Liver (tissue), 9 donors: ENCODE measurements around the gene ERMAP. TPM values are rescaled to one million over a fixed set of nuclear protein-coding genes. Genes with fewer than 3 reads are reported as not detected.

Source experiments
- DNase-seq: peaks from one replicate; pipeline ENCODE4 v3.0.0-alpha.2; 2017; ENCODE audit warnings: low spot score
- H3K27ac ChIP-seq, 2 donors: one replicate each; pipeline ENCODE4 v1.7.0; 2013; ENCODE audit warnings: inconsistent platforms in 2 of 2, low read length in 2 of 2, control low read depth in 1 of 2, low read depth in 1 of 2, mild to moderate bottlenecking in 1 of 2
- H3K27me3 ChIP-seq, 4 donors: one replicate each; pipeline versions ENCODE4 v1.6.1 to v1.7.0; 2013; ENCODE audit warnings: low read length in 3 of 4, inconsistent platforms in 1 of 4, mild to moderate bottlenecking in 1 of 4, moderate library complexity in 1 of 4; ENCODE audit not compliant: control insufficient read depth in 4 of 4, insufficient read depth in 4 of 4
- H3K36me3 ChIP-seq, 4 donors: one replicate each; pipeline versions ENCODE4 v1.6.1 to v1.7.0; 2013; ENCODE audit warnings: low read length in 3 of 4, mild to moderate bottlenecking in 3 of 4, low read depth in 1 of 4, moderate library complexity in 1 of 4; ENCODE audit not compliant: control insufficient read depth in 4 of 4, insufficient read depth in 3 of 4
- H3K4me1 ChIP-seq, 4 donors: one replicate each; pipeline versions ENCODE4 v1.6.1 to v1.7.0; 2013; ENCODE audit warnings: low read length in 3 of 4, mild to moderate bottlenecking in 3 of 4, moderate library complexity in 1 of 4; ENCODE audit not compliant: control insufficient read depth in 4 of 4, insufficient read depth in 4 of 4
- H3K4me3 ChIP-seq, 3 donors: one replicate each; pipeline versions ENCODE4 v1.6.1 to v1.7.0; 2013; ENCODE audit warnings: low read length in 3 of 3, control low read depth in 1 of 3, low read depth in 1 of 3, mild to moderate bottlenecking in 1 of 3
- H3K9ac ChIP-seq, 2 donors: one replicate each; pipeline ENCODE4 v1.7.0; 2013; ENCODE audit warnings: low read length in 2 of 2, mild to moderate bottlenecking in 2 of 2, moderate library complexity in 2 of 2, control low read depth in 1 of 2, low read depth in 1 of 2
- H3K9me3 ChIP-seq, 4 donors: one replicate each; pipeline versions ENCODE4 v1.6.1 to v1.7.0; 2013; ENCODE audit warnings: low read length in 3 of 4; ENCODE audit not compliant: control insufficient read depth in 4 of 4
- ATF3 ChIP-seq: IDR thresholded peaks from 2 replicates; pipeline ENCODE4 v1.6.1; 2016; ENCODE audit warnings: antibody characterized with exemption
- CTCF ChIP-seq: fragments of 150-350 bp; IDR thresholded peaks from 2 replicates; pipeline ENCODE4 v1.5.1; 2017; ENCODE audit warnings: improper control_type of control experiment, low read depth, low read length; ENCODE audit not compliant: missing input control
- EGR1 ChIP-seq, 2 donors: IDR thresholded peaks; 2 replicates each; pipeline ENCODE4 v1.6.1; 2016 to 2018; ENCODE audit warnings: antibody characterized with exemption in 2 of 2, low read depth in 2 of 2
- FOXA2 ChIP-seq: IDR thresholded peaks from 2 replicates; pipeline ENCODE4 v1.6.1; 2016; ENCODE audit warnings: antibody characterized with exemption
- GABPA ChIP-seq, 2 donors: IDR thresholded peaks in 1 of 2; conservative IDR thresholded peaks in 1 of 2; 2 replicates each; pipeline ENCODE4 v1.6.1; 2016; ENCODE audit warnings: antibody characterized with exemption in 2 of 2, mild to moderate bottlenecking in 1 of 2, moderate library complexity in 1 of 2
- HNF4A ChIP-seq, 2 donors: conservative IDR thresholded peaks; 2 replicates each; pipeline ENCODE4 v1.6.1; 2016; ENCODE audit warnings: antibody characterized with exemption in 2 of 2, mild to moderate bottlenecking in 2 of 2
- JUND ChIP-seq, 2 donors: IDR thresholded peaks; 2 replicates each; pipeline ENCODE4 v1.6.1; 2016; ENCODE audit warnings: antibody characterized with exemption in 2 of 2
- SP1 ChIP-seq: IDR thresholded peaks from 2 replicates; pipeline ENCODE4 v1.6.1; 2018; ENCODE audit warnings: antibody characterized with exemption, mild to moderate bottlenecking
- TAF1 ChIP-seq: conservative IDR thresholded peaks from 2 replicates; pipeline ENCODE4 v1.6.1; 2016; ENCODE audit warnings: antibody characterized with exemption, mild to moderate bottlenecking
- YY1 ChIP-seq: IDR thresholded peaks from 2 replicates; pipeline ENCODE4 v1.6.1; 2016; ENCODE audit warnings: antibody characterized with exemption, mild to moderate bottlenecking
- ZBTB33 ChIP-seq: IDR thresholded peaks from 2 replicates; pipeline ENCODE4 v1.6.1; 2016; ENCODE audit warnings: antibody characterized with exemption
- WGBS: extraction: QIAGEN DNeasy Blood & Tissue Kit; methylation state at CpG from one replicate; pipeline ENCODE4 v1.1.7; 2013; 5-methylcytosine and 5-hydroxymethylcytosine counted together
- polyA plus RNA-seq, 2 donors: library from polyadenylated mRNA; stranded (reverse) in 1 of 2; unstranded in 1 of 2; fragments of 200-250 nt in 1 of 2; fragments of >200 nt in 1 of 2; fragmentation: Nextera tagmentation in 1 of 2; extraction: Ambion mirVana in 1 of 2; gene quantifications; one replicate each; pipeline versions ENCODE4 v1.2.1 to v1.2.3, GENCODE V29; 2013 to 2015
- total RNA-seq, 2 donors: library from RNA; depleted of rRNA; stranded (reverse); fragments of >200 nt; gene quantifications; one replicate each; pipeline ENCODE4 v1.2.3, GENCODE V29; 2014
- donor health status: healthy.
- donor health status: healthy.
- donor health status: healthy.
- donor health status: healthy.
- donor health status: healthy.

The ERMAP gene
- total and polyA plus RNA-seq, 4 donors, result 3.9 to 96.9 (median 9.0) TPM

- TF ChIP-seq ZBTB33 (peak; percentile 52), CTCF (no peak), GABPA (IDR thresholded peaks at IDR 0.05 in 1 of 2, conservative IDR thresholded peaks at IDR 0.05 in 1 of 2) (no peak), HNF4A (conservative IDR thresholded peaks at IDR 0.05) (peak; percentile 82 to 88), EGR1 (IDR thresholded peaks at IDR 0.05; ENCODE audit: low read depth in 2 of 2) (peak in 1 of 2 donors; percentile 41)
Measured at GRCh38 chr1:42817976-42818375, 1.1 kb downstream of the ERMAP start (continued).

GRCh38 chr1:42820813-42821212, 3.9 kb downstream of the ERMAP start:
- WGBS, result 68% methylated on average over 1 of the region's 1 CpG
- Histone ChIP-seq H3K27ac (peak overlapping the region in 1 of 2 donors; percentile 46), H3K4me1 (peaks cover 10 to 50% (median 38%) of the 10 kb centered on the region in 4 donors)

More at GRCh38 chr1:42820813-42821212, 3.9 kb downstream of the ERMAP start:
- no peak overlapping the region for H3K4me3 ChIP-seq
- no peaks in the 10 kb centered on the region for H3K27me3 ChIP-seq
- no peaks in the 10 kb centered on the region for H3K36me3 ChIP-seq
- no peak for DNase-seq
- TF ChIP-seq CTCF (no peak), SP1 (no peak), TAF1 (no peak), FOXA2 (no peak), YY1 (no peak), ATF3 (no peak), GABPA (IDR thresholded peaks at IDR 0.05 in 1 of 2, conservative IDR thresholded peaks at IDR 0.05 in 1 of 2) (no peak), JUND (IDR thresholded peaks at IDR 0.05) (no peak), HNF4A (conservative IDR thresholded peaks at IDR 0.05) (no peak), ZBTB33 (no peak)
- no peak overlapping the region for H3K9ac ChIP-seq
- no peaks in the 10 kb centered on the region for H3K9me3 ChIP-seq
